Glomerular visceral epithelial cell (primary cell): ENCODE results near the gene PHF2.

Source experiments
- DNase-seq: peaks from one replicate; pipeline ENCODE4 v3.0.0-alpha.2; 2016; ENCODE audit errors: extremely low spot score

The PHF2 gene

GRCh38 chr9:93652604-93653592 lies 76.5 kb downstream of the PHF2 start:
- no peak for DNase-seq

GRCh38 chr9:93653760-93654159 lies 77.4 kb downstream of the PHF2 start:
- DNase-seq: no peak

DNA sequence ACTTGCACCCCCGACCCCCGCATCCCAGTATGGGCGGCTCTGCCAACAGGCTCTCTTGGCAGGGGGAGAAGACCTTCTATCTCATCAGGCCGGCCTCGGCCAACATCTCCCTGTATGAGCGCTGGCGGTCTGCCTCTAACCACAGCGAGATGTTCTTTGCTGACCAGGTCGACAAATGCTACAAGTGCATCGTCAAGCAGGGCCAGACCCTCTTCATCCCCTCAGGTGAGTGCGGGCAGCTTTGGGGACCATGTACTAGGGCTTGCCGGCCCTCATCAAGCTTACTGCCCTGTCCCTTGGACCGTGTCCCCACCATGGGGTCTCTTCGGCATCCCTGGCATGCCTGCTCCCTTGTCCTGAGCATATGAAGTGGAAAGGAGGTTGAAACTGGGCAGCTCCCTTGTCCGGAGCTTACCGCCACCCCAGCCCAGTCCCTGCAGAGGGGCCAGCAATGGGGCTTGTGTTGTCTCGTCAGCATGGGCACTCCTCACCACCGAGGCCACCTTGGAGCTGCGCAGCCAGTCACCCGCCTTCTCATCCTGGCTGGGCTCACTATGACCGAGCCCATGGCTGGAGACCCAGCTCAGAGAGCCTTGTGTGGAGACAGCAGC lies 78.1 kb downstream of the PHF2 start:
- DNase-seq: no peak

DNA sequence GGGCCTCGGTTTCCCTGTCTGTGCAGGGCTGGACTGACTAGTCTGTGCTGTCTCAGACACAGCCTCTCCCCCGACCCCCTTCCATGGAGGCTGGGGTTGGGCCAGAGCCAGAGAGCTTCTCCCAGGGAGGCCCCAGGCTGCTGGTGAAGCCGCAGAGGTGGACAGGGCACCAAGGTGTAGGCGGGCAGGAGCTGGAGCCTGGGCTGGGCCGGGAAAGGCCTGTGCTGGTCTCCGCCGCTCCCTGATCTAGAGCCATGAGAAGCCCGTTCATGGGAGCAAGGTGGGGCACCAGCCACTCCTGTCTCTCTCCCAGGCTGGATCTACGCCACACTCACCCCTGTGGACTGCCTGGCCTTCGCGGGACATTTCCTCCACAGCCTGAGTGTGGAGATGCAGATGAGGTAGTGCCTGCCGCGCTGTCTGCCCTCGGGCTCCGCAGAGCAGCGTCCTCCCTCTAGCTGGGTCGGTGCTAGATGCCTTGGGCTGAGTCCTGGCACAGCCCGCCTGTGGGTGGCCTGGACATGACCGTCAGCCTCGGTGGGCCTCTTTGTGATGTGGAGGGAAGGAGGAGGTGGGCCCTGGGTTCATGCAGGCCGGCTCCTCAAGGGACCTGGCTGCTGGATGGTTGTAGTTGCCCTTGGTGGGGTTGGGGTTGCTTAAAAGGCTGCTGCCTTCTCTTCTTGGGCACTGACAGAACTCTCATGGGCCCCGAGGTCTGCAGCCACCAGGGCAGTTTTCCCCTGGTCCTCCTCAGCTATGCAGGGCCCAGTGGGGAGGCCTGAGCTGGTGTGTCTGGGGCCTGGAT lies 79.4 kb downstream of the PHF2 start:
- no peak for DNase-seq

DNA sequence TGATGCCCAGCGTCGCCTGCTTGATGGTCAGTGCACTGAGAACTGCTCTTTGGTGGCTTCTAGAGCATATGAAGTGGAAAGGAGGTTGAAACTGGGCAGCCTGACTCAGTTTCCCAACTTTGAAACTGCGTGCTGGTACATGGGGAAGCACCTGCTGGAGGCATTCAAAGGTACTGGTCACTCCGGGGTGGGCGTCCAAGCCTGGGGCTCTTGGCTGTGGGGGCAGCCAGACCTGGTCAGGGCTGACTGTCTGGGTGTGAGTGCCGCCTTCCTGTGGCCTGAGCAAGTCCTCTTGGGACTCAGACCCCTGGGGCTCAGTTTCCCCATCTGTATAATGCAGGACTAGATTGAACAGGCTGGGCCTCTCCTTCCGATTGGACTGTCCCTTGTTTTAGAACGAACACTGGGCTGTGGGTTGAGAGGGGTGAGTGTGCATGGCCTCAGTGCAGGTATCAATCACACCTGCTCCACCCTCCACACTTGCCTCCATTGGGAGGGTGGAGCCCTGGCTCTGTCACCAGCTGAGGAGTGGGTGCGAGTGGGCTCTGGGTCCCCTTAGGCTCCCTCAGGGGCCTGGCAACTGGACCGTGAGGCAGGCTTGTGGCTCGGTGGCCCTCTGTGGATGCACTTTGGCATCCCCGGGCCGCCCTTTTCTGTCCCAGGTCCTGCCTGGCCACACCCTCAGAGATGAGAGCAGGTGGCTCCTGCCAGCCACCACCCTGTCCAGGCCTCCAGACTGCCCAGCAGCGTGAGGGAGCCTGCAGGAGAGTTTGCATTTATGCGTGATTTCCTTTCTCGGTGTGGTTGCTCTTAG lies 80.2 kb downstream of the PHF2 start:
- DNase-seq: no peak

DNA sequence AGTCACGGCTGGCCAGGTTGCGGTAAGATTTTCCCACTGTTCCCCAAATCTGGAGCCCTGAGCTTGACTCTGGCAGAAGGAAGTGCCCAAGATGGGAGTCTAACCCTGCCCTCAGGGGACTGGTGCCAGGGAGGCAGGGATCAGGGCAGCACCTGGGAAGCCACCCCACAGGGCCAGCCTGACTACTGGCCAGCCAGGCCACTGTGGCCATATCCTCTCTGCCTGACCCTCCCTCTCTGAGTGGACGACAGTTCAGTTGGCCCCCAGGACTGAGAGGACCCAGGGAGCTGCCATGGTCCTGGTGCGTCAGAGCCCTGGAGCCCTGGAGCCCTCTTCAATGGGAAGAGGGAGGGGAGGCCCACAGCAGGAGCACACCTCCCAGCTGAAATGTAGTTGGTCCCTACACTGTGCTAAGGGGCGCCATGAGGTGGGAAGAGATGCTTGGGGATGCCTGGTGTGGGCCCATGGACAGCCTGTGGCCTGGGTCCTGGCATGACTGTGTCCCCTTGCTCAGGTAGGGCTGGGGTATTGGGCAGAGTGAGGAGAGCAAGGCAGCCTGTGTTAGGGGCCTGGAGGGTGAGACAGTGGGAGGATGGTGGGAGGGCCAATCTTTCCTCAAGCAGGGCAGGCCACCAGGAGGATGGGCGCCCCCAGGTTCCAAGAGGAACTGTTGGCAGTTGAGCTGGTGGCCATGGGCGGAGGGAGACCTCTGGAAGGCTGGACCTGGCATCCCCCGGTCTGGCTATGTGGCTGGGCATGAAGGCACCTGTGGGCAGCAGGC lies 81.1 kb downstream of the PHF2 start:
- DNase-seq: no peak

GRCh38 chr9:93658184-93658925 lies 82.0 kb downstream of the PHF2 start:
- DNase-seq: no peak

DNA sequence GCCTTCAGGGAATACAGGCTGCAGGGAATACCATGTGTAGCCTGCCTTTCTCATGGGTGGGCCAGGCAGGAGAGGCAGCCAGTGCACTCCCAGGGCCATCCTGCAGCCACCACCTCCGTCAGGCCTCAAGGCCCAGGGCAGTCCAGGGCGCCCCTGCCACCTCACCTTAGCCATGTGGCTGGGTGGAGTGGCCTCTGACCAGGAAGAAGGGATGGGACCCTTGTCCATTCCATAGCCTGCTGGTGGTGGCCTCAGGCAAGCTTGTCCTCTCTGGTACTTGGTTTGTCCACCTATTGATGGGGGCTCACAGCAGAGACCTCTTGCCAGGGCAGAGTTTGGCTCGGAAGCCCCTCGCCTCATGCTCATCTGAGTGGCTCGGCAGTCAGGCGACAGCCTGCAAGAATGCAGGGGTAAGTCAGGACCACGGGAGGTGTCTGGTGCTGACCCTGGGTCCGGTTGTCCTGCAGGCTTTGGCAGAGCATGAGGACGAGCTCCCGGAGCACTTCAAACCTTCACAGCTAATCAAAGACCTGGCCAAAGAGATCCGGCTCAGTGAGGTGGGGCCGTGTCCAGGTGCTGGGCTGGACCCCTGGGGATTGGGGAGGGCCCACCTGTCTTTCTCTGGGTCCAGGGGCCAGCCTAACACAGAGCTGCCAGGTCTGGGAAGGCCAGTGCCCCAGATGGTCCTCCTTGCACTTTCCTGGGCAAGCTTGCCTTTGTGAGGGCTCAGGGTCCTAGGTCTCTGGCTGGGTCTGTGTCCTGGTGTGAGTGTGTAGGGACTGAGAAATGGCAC lies 82.9 kb downstream of the PHF2 start:
- DNase-seq: no peak

- DNase-seq: no peak
Observed at GRCh38 chr9:93659837-93660177, 83.4 kb downstream of the PHF2 start.

GRCh38 chr9:93660352-93661046 lies 84.1 kb downstream of the PHF2 start:
- no peak for DNase-seq

DNA sequence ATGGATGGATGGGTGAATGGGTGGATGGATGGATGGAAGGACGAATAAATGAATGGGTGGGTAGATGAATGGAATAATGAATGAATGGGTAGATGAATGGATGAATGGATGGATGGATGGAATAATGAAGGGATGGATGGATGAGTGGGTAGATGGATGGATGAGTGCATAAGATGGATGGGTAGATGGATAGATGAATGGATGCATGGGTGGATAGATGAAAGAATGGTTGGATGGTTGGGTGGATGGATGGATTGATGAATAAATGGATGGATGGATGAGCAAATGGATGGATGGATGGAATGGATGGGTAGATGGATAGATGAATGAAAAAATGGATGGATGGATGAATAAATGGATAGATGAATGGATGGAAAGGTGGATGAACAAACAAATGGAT lies 85.2 kb downstream of the PHF2 start:
- DNase-seq: no peak

DNA sequence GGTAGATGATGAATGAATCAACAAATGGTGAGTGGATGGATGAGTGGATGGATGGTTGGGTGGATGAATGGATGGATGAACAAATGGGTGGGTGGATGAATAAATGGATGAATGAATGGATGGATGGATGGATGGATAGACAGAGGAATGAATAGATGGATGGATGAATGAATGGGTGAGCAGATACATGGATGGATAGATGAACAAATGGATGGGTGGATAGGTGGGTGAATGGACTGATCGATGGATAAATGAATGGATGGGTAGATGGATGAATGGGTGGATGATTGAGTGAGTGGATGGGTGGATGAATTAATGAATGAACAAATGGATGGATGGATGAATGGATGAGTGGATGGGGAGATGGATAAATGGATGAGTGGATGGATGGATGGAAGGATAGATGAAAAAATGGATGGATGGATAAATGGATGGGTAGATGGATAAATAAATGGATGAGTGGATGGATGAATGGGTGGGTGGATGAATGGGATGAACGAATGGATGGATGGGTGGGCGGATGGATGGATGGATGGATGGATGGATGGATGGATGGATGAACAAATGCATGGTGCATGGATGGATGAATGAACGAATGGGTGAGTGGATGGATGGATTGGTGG lies 85.7 kb downstream of the PHF2 start:
- no peak for DNase-seq

DNA sequence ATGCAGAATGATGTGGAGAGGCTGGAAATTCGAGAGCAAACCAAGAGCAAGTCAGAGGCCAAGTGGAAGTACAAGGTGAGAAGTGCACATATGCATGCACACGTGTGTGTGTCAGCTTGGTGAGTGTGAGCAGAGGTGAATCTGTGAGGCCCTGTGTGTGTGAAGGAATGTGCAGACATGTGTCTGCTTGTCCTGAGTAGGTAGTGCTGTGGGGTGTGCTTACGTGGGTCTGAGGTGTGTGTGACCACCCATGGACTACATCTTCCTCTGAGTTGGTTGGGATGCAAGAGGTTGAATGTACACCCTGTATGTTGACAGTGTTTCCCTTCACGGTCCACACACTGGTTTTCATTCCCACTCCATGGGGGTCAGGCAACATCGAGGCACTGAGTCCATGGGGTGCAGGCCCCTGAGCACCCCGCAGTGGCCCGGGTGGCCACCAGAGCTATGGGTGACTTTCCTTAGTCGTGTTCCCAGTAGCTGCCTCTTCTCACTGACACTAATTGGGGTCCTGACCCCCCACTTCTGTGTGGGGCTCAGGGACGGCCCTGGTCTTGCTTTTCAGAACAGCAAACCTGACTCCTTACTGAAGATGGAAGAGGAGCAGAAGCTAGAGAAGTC lies 86.7 kb downstream of the PHF2 start:
- DNase-seq: no peak

GRCh38 chr9:93663877-93664548 lies 87.6 kb downstream of the PHF2 start:
- no peak for DNase-seq

GRCh38 chr9:93664549-93665120 lies 88.3 kb downstream of the PHF2 start:
- DNase-seq: no peak

- no peak for DNase-seq
Observed at GRCh38 chr9:93665128-93665636, 88.8 kb downstream of the PHF2 start.
